HG02571 (cell line): ENCODE measurements around the gene SNN.

ENCODE experiments used
- ATAC-seq: cut with Tn5 transposase; IDR thresholded peaks from one replicate; pipeline ENCODE4 v1.9.1; 2021; ENCODE audit warnings: mild to moderate bottlenecking, moderate library complexity; ENCODE audit not compliant: unreplicated experiment

The SNN gene

DNA sequence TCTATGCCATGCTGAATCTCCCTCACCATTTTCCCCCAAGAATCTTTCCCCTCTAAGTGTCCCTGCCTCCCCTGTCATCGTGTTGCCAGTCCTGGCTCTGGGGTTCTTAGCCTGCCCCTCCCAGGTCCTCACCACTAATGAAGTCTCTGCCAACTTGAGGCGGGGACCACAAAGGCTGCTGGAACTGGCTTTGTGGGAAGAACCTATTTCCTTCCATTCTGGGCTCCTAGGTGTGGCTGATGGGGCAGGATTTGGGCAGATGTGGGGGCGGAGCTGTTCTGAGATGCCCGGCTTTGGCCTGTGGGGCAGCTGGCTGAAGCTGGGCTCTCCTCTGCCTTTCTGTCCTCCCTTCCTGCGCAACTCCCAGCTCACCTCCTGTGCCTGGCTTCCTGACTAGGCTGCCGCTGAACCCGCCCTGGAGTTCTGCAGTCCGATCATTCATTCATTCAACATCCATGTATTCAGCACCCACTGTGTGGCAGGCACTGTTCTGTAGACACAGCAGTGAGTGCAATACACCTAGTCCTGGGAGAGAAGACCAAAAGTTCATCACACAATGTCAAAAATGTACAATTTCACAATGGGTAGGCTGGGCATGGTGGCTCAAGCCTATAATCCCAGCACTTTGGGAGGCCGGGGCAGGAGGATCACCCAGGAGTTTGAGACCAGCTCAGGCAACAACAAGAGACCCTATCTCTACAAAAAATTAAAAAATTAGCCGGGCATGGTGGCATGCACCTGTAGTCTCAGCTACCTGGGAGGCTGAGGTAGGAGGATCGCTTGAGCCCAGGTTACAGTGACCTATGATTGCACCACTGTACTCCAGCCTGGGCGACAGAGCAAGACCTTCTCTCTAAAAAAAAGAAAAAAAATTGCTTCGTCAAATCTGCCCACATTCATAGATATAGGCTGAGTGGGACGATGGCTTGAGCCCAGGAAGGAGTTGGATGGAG lies 1.9 kb upstream of the SNN start:
- no peak for ATAC-seq

DNA sequence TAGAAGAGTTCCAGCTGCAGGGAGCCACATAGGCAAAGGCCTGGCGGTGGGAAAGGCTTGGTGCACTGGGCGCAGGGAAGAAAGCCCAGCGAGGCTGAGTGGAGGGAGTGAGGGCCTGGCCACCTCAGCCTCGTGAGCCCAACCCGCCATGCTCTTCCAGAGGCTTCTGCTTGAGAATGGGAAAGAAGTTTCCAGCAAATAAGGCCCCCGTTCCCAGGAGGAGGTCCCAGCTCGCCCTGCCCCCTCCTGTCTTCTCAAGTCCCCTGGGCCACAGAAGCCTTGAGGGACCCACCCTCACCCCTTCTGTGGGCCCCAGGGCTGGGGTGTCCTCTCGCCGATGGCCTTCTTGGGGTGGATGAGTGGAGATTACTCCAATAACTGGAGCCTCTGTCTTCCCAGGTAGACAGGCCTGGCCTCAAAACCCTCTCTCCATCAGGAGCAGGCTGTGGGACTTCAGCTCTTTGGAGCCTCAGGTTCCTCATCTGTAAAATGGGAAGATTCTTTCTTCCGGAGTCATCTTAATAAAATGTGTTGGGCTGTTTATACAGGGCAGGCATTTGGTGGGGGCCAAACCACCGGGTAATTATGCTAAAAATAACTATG lies 933 bp upstream of the SNN start:
- ATAC-seq, result no peak

- ATAC-seq, result no peak
Measured at GRCh38 chr16:11668623-11669379, 546 bp downstream of the SNN start.

- ATAC-seq, result no peak
Measured at GRCh38 chr16:11669380-11670146, 1.3 kb downstream of the SNN start.

DNA sequence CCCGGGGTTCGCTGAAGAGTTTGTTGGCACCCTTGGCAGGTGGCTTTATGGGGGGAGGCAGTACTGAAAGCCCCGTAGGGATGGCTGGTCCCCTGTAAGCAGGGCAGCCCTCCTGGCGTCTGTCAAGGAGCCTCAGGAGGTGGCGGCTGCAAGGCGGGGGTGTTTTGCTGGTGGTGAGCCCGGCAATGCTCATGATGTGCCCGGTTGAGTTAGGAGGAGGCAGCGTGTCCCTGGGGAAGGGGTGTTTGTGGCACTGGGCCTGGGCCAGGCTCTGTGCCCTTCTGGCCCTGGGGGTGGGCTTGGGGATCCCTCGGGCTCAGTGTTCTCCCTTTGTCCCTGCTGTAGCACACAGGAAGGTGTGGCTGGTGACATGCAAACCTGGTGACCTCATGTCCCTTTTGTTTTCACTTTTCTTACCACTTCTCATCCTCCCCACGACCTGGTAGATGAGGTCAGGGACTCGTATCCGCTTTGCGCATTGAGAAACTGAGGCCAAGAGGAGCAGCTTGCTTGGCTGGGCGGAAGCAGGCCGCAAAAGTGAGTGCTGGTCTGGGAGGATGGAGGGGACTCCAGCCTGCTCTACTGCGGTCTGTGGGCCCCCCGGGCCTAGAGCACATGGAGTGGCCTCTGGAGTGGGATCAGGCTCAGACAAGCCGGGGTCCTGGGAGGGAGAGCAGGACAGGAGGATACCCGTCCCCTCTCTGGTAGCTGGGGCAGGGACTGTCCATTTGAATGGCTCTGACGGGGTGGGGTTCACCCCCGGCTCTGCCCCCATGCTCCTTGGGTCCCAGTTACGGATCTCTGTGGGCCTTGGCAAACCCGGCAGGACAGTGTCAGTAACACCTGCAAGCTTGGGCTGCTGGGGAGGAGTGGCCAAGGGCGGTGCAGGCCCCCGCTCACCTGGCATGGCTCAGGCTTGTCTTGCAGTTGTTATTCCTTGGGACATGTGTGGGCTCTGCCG lies 2.2 kb downstream of the SNN start:
- ATAC-seq, result no peak

- ATAC-seq, result no peak
Measured at GRCh38 chr16:11671271-11671670, 3.0 kb downstream of the SNN start.

DNA sequence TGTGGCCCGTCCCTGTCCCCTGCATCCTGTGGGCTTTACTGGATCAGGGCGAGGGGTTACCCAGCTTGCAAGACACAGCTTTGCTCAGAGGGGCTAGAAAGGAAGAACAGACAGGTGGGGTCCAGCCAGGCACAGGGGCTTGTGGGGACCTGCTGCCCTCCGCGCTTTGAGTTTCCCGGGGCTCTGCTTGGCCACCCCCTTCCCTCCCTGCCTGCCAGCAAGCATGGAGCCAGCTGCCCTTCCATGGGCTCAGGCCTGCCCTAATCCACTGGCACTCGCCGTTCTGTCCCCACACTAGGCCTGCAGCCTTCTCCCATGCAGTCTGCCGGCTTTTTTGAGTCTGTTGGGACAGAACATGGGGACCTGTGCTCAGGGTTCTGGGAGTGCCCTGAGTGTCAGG lies 3.4 kb downstream of the SNN start:
- no peak for ATAC-seq

DNA sequence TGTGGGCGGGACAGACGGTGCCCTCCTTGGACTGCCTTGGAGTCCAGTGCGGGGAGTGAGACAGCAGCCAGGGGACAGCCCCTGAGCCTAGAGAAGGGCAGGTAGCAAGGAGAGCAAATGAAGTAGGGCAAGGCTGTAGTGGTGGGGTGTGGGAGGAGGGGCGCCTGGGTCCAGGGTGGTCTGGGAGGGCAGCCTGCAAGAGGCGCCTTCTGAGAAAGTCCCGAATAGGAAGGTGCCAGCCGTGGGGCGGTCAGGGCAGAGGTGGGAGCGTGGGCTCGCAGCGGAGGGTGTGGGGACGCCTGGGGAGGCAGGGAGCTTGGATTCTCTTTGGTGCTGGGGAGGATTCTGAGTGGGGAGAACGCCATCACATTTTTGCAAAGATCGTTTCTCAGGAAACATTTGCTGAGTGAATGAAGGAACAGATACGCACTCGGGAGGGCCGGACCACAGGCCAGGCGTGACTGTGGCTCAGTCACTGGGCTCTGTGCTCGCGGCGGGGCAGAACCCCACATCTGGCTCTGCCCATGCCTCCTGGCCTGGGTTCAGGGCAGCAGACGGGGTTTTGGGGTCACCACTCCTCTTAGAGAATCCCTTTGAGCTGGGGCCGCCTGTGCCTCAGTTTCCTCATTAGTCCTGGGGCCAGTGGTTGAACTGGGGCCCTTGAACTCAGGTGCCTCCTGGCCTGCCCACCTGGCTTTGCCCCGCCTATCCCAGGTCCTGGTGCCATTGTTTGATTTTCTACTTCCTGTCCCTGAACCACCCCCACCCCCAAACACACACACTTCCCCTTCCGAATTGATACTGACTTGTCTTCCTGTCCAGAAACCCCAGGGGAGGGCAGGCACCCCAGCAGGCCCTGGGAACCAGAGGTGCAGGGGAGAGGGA lies 4.2 kb downstream of the SNN start:
- no peak for ATAC-seq

GRCh38 chr16:11673091-11674000 lies 5.1 kb downstream of the SNN start:
- no peak for ATAC-seq

GRCh38 chr16:11674001-11674817 lies 6.0 kb downstream of the SNN start:
- ATAC-seq, result no peak

GRCh38 chr16:11674818-11675560 lies 6.7 kb downstream of the SNN start:
- no peak for ATAC-seq

GRCh38 chr16:11675561-11676511 lies 7.6 kb downstream of the SNN start:
- ATAC-seq, result no peak

- ATAC-seq, result no peak
Measured at GRCh38 chr16:11676799-11677198, 8.5 kb downstream of the SNN start.

DNA sequence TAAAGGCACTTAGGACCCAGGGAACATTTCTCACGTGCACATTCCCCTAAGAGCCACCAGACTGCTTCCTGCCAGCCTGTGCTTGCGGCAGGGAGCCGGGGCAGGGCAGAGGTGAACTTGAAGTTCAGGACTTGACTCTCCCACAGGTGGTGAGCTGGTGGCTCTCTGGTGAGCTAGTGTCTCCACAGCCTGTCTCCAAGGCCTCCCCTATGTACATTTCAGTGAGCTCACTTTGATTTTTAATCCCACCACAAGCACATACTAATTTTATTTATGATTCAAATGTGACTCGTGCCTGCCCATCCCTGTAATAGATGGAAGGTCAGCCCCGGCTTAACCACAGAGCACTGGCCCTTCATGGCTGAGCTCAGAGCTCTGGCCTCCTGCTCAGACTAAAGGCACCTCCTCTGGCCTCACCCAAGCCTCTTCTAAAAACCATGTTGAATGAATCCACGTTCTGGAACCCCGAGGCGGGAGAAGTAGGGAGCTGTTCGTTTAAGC lies 9.2 kb downstream of the SNN start:
- ATAC-seq, result no peak
